Stimulated activated CD8-positive, alpha-beta memory T cell treated with anti-CD3 and anti-CD28 coated beads, Interleukin-12 subunit alpha, Interleukin-12 subunit beta, amount 100 ng/mL, for 1 hour (primary cell): ENCODE results near the gene GALNT7.
"Not testable (repeated sequence)": the region's sequence is repeated elsewhere in the genome, so short reads cannot be mapped to it uniquely, and the experiment has no call there.

Experiments used
- DNase-seq: peaks from one replicate; pipeline ENCODE4 v3.0.0-alpha.2; 2020; ENCODE audit warnings: low read depth

The GALNT7 gene

GRCh38 chr4:173166491-173166890 is 2.1 kb upstream of the GALNT7 start:
- DNase-seq: no peak

- DNase-seq: no peak
Measured at GRCh38 chr4:173167758-173168395, 734 bp upstream of the GALNT7 start.

- no peak for DNase-seq
Measured at GRCh38 chr4:173169178-173169427, 492 bp downstream of the GALNT7 start.

- peak; percentile 25 for DNase-seq
Measured at GRCh38 chr4:173169428-173170181, 994 bp downstream of the GALNT7 start.

GRCh38 chr4:173170182-173170778 is 1.7 kb downstream of the GALNT7 start:
- DNase-seq: no peak

GRCh38 chr4:173171098-173171497 is 2.5 kb downstream of the GALNT7 start:
- no peak for DNase-seq

- no peak for DNase-seq
Measured at GRCh38 chr4:173171987-173172386, 3.4 kb downstream of the GALNT7 start.

GRCh38 chr4:173174184-173174583 is 5.6 kb downstream of the GALNT7 start:
- DNase-seq: no peak

GRCh38 chr4:173174594-173175012 is 6.0 kb downstream of the GALNT7 start:
- DNase-seq: no peak

- DNase-seq: no peak
Measured at GRCh38 chr4:173176010-173176409, 7.4 kb downstream of the GALNT7 start.

- DNase-seq: no peak
Measured at GRCh38 chr4:173177232-173177631, 8.6 kb downstream of the GALNT7 start.

- DNase-seq: no peak
Measured at GRCh38 chr4:173178144-173178543, 9.5 kb downstream of the GALNT7 start.

GRCh38 chr4:173181848-173182247 is 13.2 kb downstream of the GALNT7 start:
- no peak for DNase-seq

- no peak for DNase-seq
Measured at GRCh38 chr4:173182403-173182802, 13.8 kb downstream of the GALNT7 start.

- not testable (repeated sequence) for DNase-seq
Measured at GRCh38 chr4:173183659-173184247, 15.1 kb downstream of the GALNT7 start.

- DNase-seq: no peak
Measured at GRCh38 chr4:173185847-173186510, 17.4 kb downstream of the GALNT7 start.

GRCh38 chr4:173187732-173188131 is 19.1 kb downstream of the GALNT7 start:
- DNase-seq: no peak

- no peak for DNase-seq
Measured at GRCh38 chr4:173188648-173189047, 20.0 kb downstream of the GALNT7 start.

- no peak for DNase-seq
Measured at GRCh38 chr4:173189117-173189693, 20.6 kb downstream of the GALNT7 start.

GRCh38 chr4:173191623-173192041 is 23.0 kb downstream of the GALNT7 start:
- DNase-seq: no peak

GRCh38 chr4:173192375-173193162 is 24.0 kb downstream of the GALNT7 start:
- no peak for DNase-seq
